ENCODE measurements around the gene SGCE.

The SGCE gene

GRCh38 chr7:94576316-94576715 lies 79.6 kb downstream of the SGCE start:
- DNase-seq (ENCODE audit: extremely low read depth in 1 of 2, low read depth in 1 of 2), result no peak

- DNase-seq (ENCODE audit: extremely low read depth in 1 of 2, low read depth in 1 of 2), result no peak
Observed at GRCh38 chr7:94575646-94576045, 80.3 kb downstream of the SGCE start.

- no peak for DNase-seq (ENCODE audit: extremely low read depth in 1 of 2, low read depth in 1 of 2)
Observed at GRCh38 chr7:94571816-94572215, 84.1 kb downstream of the SGCE start.

GRCh38 chr7:94567396-94567795 lies 88.5 kb downstream of the SGCE start:
- no peak for DNase-seq (ENCODE audit: extremely low read depth in 1 of 2, low read depth in 1 of 2)

DNA sequence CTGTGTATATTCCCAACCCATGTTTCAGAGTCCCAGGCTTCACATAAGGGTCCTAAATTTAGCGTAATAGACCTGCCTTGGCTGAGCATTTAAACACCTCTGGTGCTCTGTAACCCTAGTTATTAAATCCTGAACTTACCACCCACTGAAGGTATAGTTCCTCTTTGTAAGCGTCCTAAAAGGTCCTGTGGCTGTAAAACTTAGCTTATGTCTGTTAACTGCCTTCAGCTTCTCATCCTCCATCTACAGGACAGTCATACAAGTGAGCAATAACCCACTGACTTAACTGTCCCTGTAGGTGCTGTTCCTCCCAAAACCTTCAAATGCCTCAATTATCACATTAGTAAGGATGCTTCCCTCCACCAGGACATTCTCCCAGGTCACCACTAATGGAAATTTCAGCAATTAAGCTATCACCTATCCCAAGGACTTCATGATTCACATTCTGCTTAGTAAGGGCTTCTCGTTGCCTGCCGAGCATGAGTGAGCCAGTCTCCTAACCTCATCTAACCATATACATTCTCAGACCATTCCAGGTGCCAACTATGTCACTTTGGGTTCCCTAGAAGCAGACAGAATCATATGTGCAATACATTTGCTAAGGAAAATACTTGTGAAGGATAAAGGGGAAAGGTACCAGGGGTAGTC lies 90.6 kb downstream of the SGCE start:
- no peak for DNase-seq (ENCODE audit: extremely low read depth in 1 of 2, low read depth in 1 of 2)

DNA sequence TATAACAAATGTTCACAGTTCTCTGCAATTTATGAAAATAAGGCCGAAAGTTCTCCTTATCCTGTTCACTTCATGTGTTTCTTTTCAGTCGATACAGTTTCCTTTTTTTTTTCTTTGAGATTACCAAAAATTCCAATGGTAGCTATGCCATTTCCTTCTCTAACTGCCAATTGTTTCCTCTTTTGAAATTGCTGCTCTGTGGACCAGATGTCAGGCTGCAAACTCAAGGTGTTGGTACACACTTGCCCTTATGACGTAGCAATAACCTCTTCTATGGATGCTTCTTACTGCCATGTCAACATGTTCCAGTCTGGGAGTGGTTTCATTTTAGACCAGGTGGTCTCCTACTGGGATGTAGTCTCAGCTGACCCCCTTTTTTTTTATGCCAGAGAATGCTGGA lies 93.4 kb downstream of the SGCE start:
- no peak for DNase-seq (ENCODE audit: extremely low read depth in 1 of 2, low read depth in 1 of 2)

- DNase-seq (ENCODE audit: extremely low read depth in 1 of 2, low read depth in 1 of 2), result no peak
Observed at GRCh38 chr7:94561841-94562514, 94.0 kb downstream of the SGCE start.

DNA sequence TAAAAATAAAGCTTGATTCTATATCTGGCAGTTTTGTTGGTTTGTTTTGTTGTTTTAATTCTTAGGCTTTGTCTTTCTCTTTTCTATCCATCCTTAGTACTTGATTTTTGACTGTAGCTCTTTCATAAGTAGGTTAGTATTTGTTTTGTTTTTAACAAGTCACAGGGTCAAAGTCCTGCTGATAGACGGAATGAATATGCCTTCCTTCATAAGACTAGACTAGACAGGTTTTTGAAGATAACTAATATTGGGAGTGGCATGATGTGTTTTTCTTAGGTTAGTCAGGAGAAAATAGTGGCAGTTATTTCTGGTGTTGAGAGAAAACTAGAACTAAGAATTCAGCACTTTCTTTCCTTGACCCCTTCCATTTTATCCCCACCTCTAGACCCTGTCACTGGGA lies 96.0 kb downstream of the SGCE start:
- no peak for DNase-seq (ENCODE audit: extremely low read depth in 1 of 2, low read depth in 1 of 2)

DNA sequence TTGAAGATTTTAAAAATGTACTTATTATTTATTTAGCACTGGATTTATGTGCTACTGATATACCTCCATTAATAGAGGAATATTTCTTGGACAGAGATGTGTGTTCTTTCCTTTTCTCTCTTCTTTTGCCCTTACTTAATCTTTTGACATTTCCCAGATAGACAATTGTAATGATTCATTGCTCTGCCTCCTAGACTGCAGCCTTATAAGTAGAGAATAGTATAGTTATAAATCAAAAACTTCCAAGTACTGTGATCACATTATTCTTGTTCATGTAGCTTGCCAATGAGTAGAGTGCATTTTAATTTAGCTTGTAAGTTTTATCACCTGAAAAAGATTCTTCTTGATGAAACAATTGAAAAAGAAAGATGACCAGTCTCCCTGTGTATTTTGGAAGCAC lies 98.7 kb downstream of the SGCE start:
- no peak for DNase-seq (ENCODE audit: extremely low read depth in 1 of 2, low read depth in 1 of 2)

GRCh38 chr7:94556028-94556427 lies 99.9 kb downstream of the SGCE start:
- DNase-seq (ENCODE audit: extremely low read depth in 1 of 2, low read depth in 1 of 2), result no peak

GRCh38 chr7:94547126-94547525 lies 108.8 kb downstream of the SGCE start:
- DNase-seq (ENCODE audit: extremely low read depth in 1 of 2, low read depth in 1 of 2), result no peak

DNA sequence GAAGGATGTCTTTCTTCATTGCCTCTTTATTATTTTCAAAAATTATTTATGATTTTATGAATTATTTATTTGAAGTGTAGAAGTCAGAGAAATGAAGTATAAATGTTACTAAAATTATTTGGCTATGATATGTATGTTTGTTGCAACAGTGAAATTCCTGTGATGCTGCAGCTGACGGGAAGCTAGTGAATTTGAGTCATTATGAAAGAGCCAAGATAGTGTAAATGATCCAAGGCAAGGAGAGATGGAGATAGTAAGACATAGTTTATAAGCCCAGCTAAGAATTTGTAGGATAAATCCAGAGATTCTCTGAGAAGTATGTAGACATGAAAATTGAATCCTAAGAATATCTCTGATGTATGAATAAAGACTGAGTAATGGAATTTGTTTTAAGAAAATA lies 115.5 kb downstream of the SGCE start:
- no peak for DNase-seq (ENCODE audit: extremely low read depth in 1 of 2, low read depth in 1 of 2)

All from stimulated activated CD8-positive, alpha-beta memory T cell treated with anti-CD3 and anti-CD28 coated beads, Interleukin-7, amount 100 ng/mL, for 48 hours (primary cell).